Mesenchymal stem cell (in vitro differentiated cells and primary cell): ENCODE data around the gene OR5M11.

Experiments
- DNase-seq: peaks from one replicate; pipeline ENCODE4 v3.0.0-alpha.2; 2013
- H2AFZ ChIP-seq: one replicate; pipeline ENCODE4 v1.6.1; 2013; ENCODE audit warnings: low read depth, mild to moderate bottlenecking, control low read depth, inconsistent platforms, low read length, moderate library complexity
- H2AK5ac ChIP-seq: 2 replicates; pipeline ENCODE4 v1.6.1; 2013; ENCODE audit warnings: low read length, moderate library complexity, mild to moderate bottlenecking, inconsistent platforms; ENCODE audit not compliant: severe bottlenecking
- H2BK120ac ChIP-seq: one replicate; pipeline ENCODE4 v1.6.1; 2013; ENCODE audit warnings: low read depth, mild to moderate bottlenecking, inconsistent platforms, low read length, moderate library complexity
- H2BK12ac ChIP-seq, 2 experiments: one replicate each; pipeline ENCODE4 v1.6.1; 2013; ENCODE audit warnings: inconsistent platforms in 2 of 2, low read length in 2 of 2, mild to moderate bottlenecking in 2 of 2, moderate library complexity in 2 of 2, control low read depth in 1 of 2
- H2BK15ac ChIP-seq: one replicate; pipeline ENCODE4 v1.6.1; 2013; ENCODE audit warnings: mild to moderate bottlenecking, low read depth, inconsistent platforms; ENCODE audit not compliant: poor library complexity, severe bottlenecking
- H2BK5ac ChIP-seq: 2 replicates; pipeline ENCODE4 v1.6.1; 2013; ENCODE audit warnings: low read depth, mild to moderate bottlenecking, low read length, control low read depth, inconsistent platforms; ENCODE audit not compliant: poor library complexity, severe bottlenecking
- H3K14ac ChIP-seq, 2 experiments: one replicate each; pipeline ENCODE4 v1.6.1; 2013; ENCODE audit warnings: inconsistent platforms in 2 of 2, low read length in 2 of 2, control low read depth in 1 of 2, mild to moderate bottlenecking in 1 of 2, moderate library complexity in 1 of 2
- H3K18ac ChIP-seq, 2 experiments: one replicate each; pipeline ENCODE4 v1.6.1; 2013; ENCODE audit warnings: inconsistent platforms in 2 of 2, low read length in 2 of 2, control low read depth in 1 of 2, low read depth in 1 of 2, mild to moderate bottlenecking in 1 of 2
- H3K23ac ChIP-seq, 2 experiments: one replicate each; pipeline ENCODE4 v1.6.1; 2013; ENCODE audit warnings: inconsistent platforms in 2 of 2, low read length in 2 of 2, mild to moderate bottlenecking in 2 of 2, moderate library complexity in 2 of 2, control low read depth in 1 of 2
- H3K27ac ChIP-seq: 2 replicates; pipeline ENCODE4 v1.5.1; 2013; ENCODE audit warnings: mild to moderate bottlenecking, moderate library complexity, low read length, control low read depth, inconsistent platforms; ENCODE audit not compliant: poor library complexity, severe bottlenecking
- H3K27me3 ChIP-seq, 2 experiments: 2 replicates each; pipeline versions ENCODE4 v1.6.1 to v1.7.0; 2013; ENCODE audit warnings: low read length in 2 of 2, mild to moderate bottlenecking in 2 of 2, moderate library complexity in 2 of 2, control low read depth in 1 of 2, inconsistent platforms in 1 of 2; ENCODE audit not compliant: control insufficient read depth in 1 of 2, insufficient read depth in 1 of 2
- H3K36me3 ChIP-seq, 2 experiments: 2 replicates each; pipeline versions ENCODE4 v1.6.1 to v1.7.0; 2013; ENCODE audit warnings: low read length in 2 of 2, control low read depth in 1 of 2, inconsistent platforms in 1 of 2, low read depth in 1 of 2, mild to moderate bottlenecking in 1 of 2; ENCODE audit not compliant: insufficient read depth in 2 of 2, control insufficient read depth in 1 of 2
- H3K4ac ChIP-seq, 2 experiments: one replicate each; pipeline ENCODE4 v1.6.1; 2013; ENCODE audit warnings: inconsistent platforms in 2 of 2, low read length in 2 of 2, mild to moderate bottlenecking in 2 of 2, moderate library complexity in 2 of 2, control low read depth in 1 of 2, low read depth in 1 of 2
- H3K4me1 ChIP-seq: 2 replicates; pipeline ENCODE4 v1.6.1; 2013; ENCODE audit warnings: low read depth, low read length, control low read depth; ENCODE audit not compliant: control insufficient read depth, insufficient read depth
- H3K4me2 ChIP-seq: 2 replicates; pipeline ENCODE4 v1.6.1; 2013; ENCODE audit warnings: low read length, mild to moderate bottlenecking, inconsistent platforms; ENCODE audit not compliant: poor library complexity, severe bottlenecking
- H3K4me3 ChIP-seq, 2 experiments: 2 replicates each; pipeline versions ENCODE4 v1.5.1 to v1.7.0; 2013; ENCODE audit warnings: low read length in 2 of 2, mild to moderate bottlenecking in 2 of 2, control low read depth in 1 of 2, low read depth in 1 of 2; ENCODE audit not compliant: insufficient read depth in 1 of 2
- H3K79me1 ChIP-seq: replicated peaks from 2 replicates; pipeline ENCODE4 v1.6.1; 2013; ENCODE audit warnings: mild to moderate bottlenecking, control low read depth, low read length, inconsistent platforms; ENCODE audit not compliant: poor library complexity, severe bottlenecking
- H3K9ac ChIP-seq: 2 replicates; pipeline ENCODE4 v1.7.0; 2013; ENCODE audit warnings: mild to moderate bottlenecking, low read length, moderate library complexity
- H3K9me3 ChIP-seq: 2 replicates; pipeline ENCODE4 v1.7.0; 2013; ENCODE audit warnings: mild to moderate bottlenecking, low read length; ENCODE audit not compliant: control insufficient read depth
- H4K8ac ChIP-seq: one replicate; pipeline ENCODE4 v1.6.1; 2013; ENCODE audit warnings: inconsistent platforms, mild to moderate bottlenecking, low read length, moderate library complexity
- H4K91ac ChIP-seq: one replicate; pipeline ENCODE4 v1.6.1; 2013; ENCODE audit warnings: mild to moderate bottlenecking, low read length, inconsistent platforms
- WGBS: methylation state at CpG from one replicate; pipeline ENCODE4 v1.1.7; 2013; ENCODE audit warnings: mixed read lengths; 5-methylcytosine and 5-hydroxymethylcytosine counted together

The OR5M11 gene

DNA sequence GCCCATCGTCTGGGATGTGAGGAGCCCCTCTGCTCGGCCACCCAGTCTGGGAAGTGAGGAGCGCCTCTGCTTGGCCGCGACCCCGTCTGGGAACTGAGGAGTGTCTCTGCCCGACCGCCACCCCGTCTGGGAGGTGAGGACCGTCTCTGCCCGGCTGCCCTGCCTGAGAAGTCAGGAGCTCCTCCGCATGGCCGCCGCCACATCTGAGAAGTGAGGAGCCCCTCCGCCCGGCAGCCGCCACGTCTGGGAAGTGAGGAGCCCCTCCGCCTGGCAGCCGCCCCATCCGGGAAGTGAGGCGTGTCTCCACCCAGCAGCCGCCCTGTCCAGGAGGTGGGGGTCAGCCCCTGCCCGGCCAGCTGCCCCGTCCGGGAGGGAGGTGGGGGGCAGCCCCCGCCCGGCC, 46.0 kb downstream of the OR5M11 start:
- H3K4me2 ChIP-seq, result no peak overlapping the region
- H3K36me3 ChIP-seq, result no peaks in the 10 kb centered on the region
- H3K14ac ChIP-seq, result no peak overlapping the region
- H2BK5ac ChIP-seq, result no peak overlapping the region
- no peak overlapping the region for H3K9ac ChIP-seq
- no peaks in the 10 kb centered on the region for H3K27me3 ChIP-seq
- DNase-seq, result no peak
- no peak overlapping the region for H2BK15ac ChIP-seq
- H3K27ac ChIP-seq, result no peak overlapping the region
- H3K4ac ChIP-seq, result no peak overlapping the region
- no peak overlapping the region for H4K8ac ChIP-seq
- H3K18ac ChIP-seq, result no peak overlapping the region
- no peaks in the 10 kb centered on the region for H3K4me1 ChIP-seq
- H2BK120ac ChIP-seq, result no peak overlapping the region
- 96% methylated on average over 24 of the region's 28 CpGs for WGBS
- H3K9me3 ChIP-seq, result no peaks in the 10 kb centered on the region
- H2BK12ac ChIP-seq, result no peak overlapping the region
- no peak overlapping the region for H2AFZ ChIP-seq
- H3K4me3 ChIP-seq, result no peak overlapping the region
- no peak overlapping the region for H3K23ac ChIP-seq
- no peaks in the 10 kb centered on the region for H3K79me1 ChIP-seq
- no peak overlapping the region for H2AK5ac ChIP-seq
- H4K91ac ChIP-seq, result no peak overlapping the region

GRCh38 chr11:56495117-56495516, 47.9 kb downstream of the OR5M11 start:
- WGBS, result no CpG with 5 or more reads among the region's 2 CpGs
- Histone ChIP-seq H3K4ac (no peak overlapping the region), H3K4me1 (no peaks in the 10 kb centered on the region), H3K4me2 (no peak overlapping the region), H3K18ac (no peak overlapping the region), H2BK12ac (no peak overlapping the region), H2BK5ac (no peak overlapping the region), H3K4me3 (no peak overlapping the region), H2AK5ac (no peak overlapping the region), H3K36me3 (no peaks in the 10 kb centered on the region), H4K8ac (no peak overlapping the region), H3K27ac (no peak overlapping the region), H3K9ac (no peak overlapping the region), H2BK120ac (no peak overlapping the region), H3K27me3 (no peaks in the 10 kb centered on the region), H3K79me1 (no peaks in the 10 kb centered on the region), H3K23ac (no peak overlapping the region), H2AFZ (no peak overlapping the region), H4K91ac (no peak overlapping the region), H3K14ac (no peak overlapping the region), H2BK15ac (no peak overlapping the region), H3K9me3 (no peaks in the 10 kb centered on the region)
- DNase-seq, result no peak
